IPS-NIHi11 (cell line): Measurements from ENCODE around the gene TMEM259.

ENCODE experiments used
- DNase-seq: peaks from one replicate; pipeline ENCODE4 v3.0.0; 2012; ENCODE audit warnings: mixed read lengths, low spot score

The TMEM259 gene

GRCh38 chr19:960601-960938 is 60.4 kb downstream of the TMEM259 start:
- DNase-seq = no peak

- DNase-seq = peak; percentile 65
Measured at GRCh38 chr19:960020-960419, 60.9 kb downstream of the TMEM259 start.
